Measurements from ENCODE around the gene CCL15. TPM values are rescaled to one million over a fixed set of nuclear protein-coding genes. Genes with fewer than 3 reads are reported as not detected.

Gene CCL15
- total RNA-seq, 1 donor from 2014 or later = not detected

Other genes starting within 250 kb of the CCL15 start
- gene GAS2L2, start 248.3 kb downstream of the CCL15 start, total RNA-seq = under 0.01 TPM in 1 of 2 replicates, not detected in the other
- not detected in 2 replicates for gene C17orf50, start 240.7 kb downstream of the CCL15 start, total RNA-seq
- 1.3 and 2.4 TPM in 2 replicates for gene MMP28, start 205.9 kb downstream of the CCL15 start, total RNA-seq
- 62.6 and 74.3 TPM in 2 replicates for gene TAF15, start 192.1 kb downstream of the CCL15 start, total RNA-seq
- not detected in 2 replicates for gene HEATR9, start 132.7 kb downstream of the CCL15 start, total RNA-seq
- 0.38 and 0.39 TPM in 2 replicates for gene CCL5, start 121.2 kb downstream of the CCL15 start, total RNA-seq
- gene RDM1, start 70.8 kb downstream of the CCL15 start, total RNA-seq = 0.13 TPM in 1 of 2 replicates, not detected in the other
- not detected in 2 replicates for gene LYZL6, start 57.8 kb downstream of the CCL15 start, total RNA-seq
- gene CCL16, start 20.1 kb downstream of the CCL15 start, total RNA-seq = 0.13 and 0.38 TPM in 2 replicates
- gene CCL14, start 14.8 kb downstream of the CCL15 start, total RNA-seq = 2.7 and 24.7 TPM in 2 replicates
- 0.38 TPM in 1 of 2 replicates, not detected in the other for gene CCL23, start 16.4 kb upstream of the CCL15 start, total RNA-seq
- not detected in 2 replicates for gene CCL18, start 62.7 kb upstream of the CCL15 start, total RNA-seq
- gene CCL3, start 88.6 kb upstream of the CCL15 start, total RNA-seq = not detected in 2 replicates
- not detected in 2 replicates for gene CCL4, start 102.3 kb upstream of the CCL15 start, total RNA-seq
- 0.64 and 2.0 TPM in 2 replicates for gene TBC1D3B, start 175.1 kb upstream of the CCL15 start, total RNA-seq
- gene CCL3L1, start 195.2 kb upstream of the CCL15 start, total RNA-seq = not detected in 2 replicates
- not detected in 2 replicates for gene CCL4L2, start 209.5 kb upstream of the CCL15 start, total RNA-seq